Measurements from ENCODE around the gene KLHL9.

DNA sequence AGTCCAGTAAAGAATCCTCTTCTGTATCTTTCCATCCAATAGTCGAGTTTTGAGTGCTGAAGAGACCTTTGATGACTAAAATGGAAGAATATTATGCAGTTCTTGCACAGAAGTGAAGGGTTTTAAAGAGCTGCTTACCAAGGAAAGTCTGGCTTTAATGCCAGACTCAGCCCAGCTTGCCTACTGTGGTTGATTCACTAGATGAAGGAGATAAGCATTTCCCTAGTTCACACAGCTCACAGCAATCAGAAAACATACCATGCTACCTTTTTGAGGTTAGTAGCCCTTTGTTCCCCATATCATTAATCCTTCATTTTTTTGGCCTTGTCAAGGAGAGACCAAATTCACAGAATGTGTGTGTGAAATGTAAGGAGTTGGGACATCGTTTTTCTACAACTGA lies 45.4 kb downstream of the KLHL9 start:
- TF ChIP-seq POLR2A (IDR thresholded peaks at IDR 0.05; ENCODE audit: low read length) (no peak), GATA1 (IDR thresholded peaks at IDR 0.05; ENCODE audit: low read depth, low read length) (no peak)

All from erythroblast (primary cell).